Lower leg skin (tissue), 4 donors: ENCODE results near the gene TMPRSS13. TPM values are rescaled to one million over a fixed set of nuclear protein-coding genes. Genes with fewer than 3 reads are reported as not detected.

ENCODE experiments used
- DNase-seq, 2 donors: peaks; one replicate each; pipeline ENCODE4 v3.0.0-alpha.2; 2019; ENCODE audit warnings: low spot score in 2 of 2
- H3K4me3 ChIP-seq: fragments of 200-600 bp; sonication (generic); 2 replicates; pipeline ENCODE4 v1.5.1; 2017; ENCODE audit warnings: mild to moderate bottlenecking, low read depth; ENCODE audit not compliant: poor library complexity, severe bottlenecking
- POLR2A ChIP-seq, 2 donors: fragments of 450-650 bp; IDR thresholded peaks; one replicate each; pipeline ENCODE4 v1.6.1; 2016 to 2017; ENCODE audit warnings: antibody characterized with exemption in 2 of 2, mild to moderate bottlenecking in 1 of 2, moderate library complexity in 1 of 2
- WGBS, 2 donors: methylation state at CpG; one replicate each; pipeline ENCODE4 v1.1.5; 2018; 5-methylcytosine and 5-hydroxymethylcytosine counted together
- intact Hi-C: fragments of 100-400 bp; cut with DNase I; formaldehyde crosslinking; loops from one replicate; pipeline ENCODE4 v1.15.0; 2023; ENCODE audit warnings: low total_unique reads
- total RNA-seq, 4 donors: library from RNA; depleted of rRNA; stranded (reverse); fragments of >200 nt; gene quantifications; one replicate each; pipeline ENCODE4 v1.1.0, GENCODE V29; 2016
- TF ChIP-seq, protein P1 (sequence below), 3 donors: fragments of 450-650 bp; IDR thresholded peaks; one replicate each; pipeline ENCODE4 v1.5.1; 2016; ENCODE audit warnings: antibody characterized with exemption in 3 of 3, mild to moderate bottlenecking in 3 of 3, moderate library complexity in 2 of 3

The TMPRSS13 gene
- total RNA-seq, 4 donors from 2014 or later: 100 to 171 (median 127) TPM

GRCh38 chr11:117859061-117859460 is 70.1 kb downstream of the TMPRSS13 start:
- TF ChIP-seq POLR2A (IDR thresholded peaks at IDR 0.05): no peak
- TF ChIP-seq, protein P1, sequence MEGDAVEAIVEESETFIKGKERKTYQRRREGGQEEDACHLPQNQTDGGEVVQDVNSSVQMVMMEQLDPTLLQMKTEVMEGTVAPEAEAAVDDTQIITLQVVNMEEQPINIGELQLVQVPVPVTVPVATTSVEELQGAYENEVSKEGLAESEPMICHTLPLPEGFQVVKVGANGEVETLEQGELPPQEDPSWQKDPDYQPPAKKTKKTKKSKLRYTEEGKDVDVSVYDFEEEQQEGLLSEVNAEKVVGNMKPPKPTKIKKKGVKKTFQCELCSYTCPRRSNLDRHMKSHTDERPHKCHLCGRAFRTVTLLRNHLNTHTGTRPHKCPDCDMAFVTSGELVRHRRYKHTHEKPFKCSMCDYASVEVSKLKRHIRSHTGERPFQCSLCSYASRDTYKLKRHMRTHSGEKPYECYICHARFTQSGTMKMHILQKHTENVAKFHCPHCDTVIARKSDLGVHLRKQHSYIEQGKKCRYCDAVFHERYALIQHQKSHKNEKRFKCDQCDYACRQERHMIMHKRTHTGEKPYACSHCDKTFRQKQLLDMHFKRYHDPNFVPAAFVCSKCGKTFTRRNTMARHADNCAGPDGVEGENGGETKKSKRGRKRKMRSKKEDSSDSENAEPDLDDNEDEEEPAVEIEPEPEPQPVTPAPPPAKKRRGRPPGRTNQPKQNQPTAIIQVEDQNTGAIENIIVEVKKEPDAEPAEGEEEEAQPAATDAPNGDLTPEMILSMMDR (IDR thresholded peaks at IDR 0.05): no peak
- no peak overlapping the region for H3K4me3 ChIP-seq
- intact Hi-C loops: no loop called here
- peak in 1 of 2 donors; percentile 56 for DNase-seq
- WGBS, 2 donors: 82 to 91% methylated on average over 9 to 10 of the region's 10 CpGs

DNA sequence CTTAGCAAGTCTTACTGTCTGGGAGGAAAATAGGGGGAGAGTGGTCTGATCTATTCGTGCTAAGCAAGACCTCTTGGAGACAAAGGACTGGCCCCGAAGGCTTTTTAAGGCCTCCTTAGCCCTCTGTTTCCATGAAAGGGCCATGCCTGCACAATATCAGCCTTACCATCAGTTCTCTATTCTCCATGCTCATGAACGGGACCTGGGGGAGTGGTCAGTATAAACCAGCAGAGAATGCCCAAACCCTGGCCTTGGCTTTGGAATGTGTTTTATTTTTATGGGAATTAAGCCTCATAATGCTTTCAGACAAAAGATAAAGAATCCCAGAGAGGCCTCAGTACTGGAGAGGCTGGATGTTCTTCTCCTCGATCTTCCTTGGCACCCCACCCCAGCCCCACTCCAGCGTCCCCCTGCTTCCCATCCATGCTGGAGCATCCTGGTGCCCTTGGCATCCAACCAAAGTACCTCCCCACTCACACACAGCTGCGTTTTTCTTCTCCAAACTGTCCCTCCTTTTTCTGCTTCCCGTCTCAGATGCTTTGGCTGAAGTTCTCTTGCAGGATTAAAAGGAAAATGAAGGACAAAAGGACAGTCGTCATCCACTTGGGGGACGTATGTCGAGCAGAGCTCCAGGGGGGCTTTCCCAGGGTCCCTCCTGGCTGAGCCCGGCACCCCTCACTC is 71.3 kb downstream of the TMPRSS13 start:
- no peak for TF ChIP-seq POLR2A (IDR thresholded peaks at IDR 0.05)
- TF ChIP-seq, protein P1 (IDR thresholded peaks at IDR 0.05): no peak
- no peak overlapping the region for H3K4me3 ChIP-seq
- 73 to 75% methylated on average over 11 of the region's 11 CpGs for WGBS, 2 donors
- intact Hi-C loops: no loop called here
- DNase-seq: peak in 1 of 2 donors; percentile 68

- H3K4me3 ChIP-seq: no peak overlapping the region
- intact Hi-C loops: no loop called here
- TF ChIP-seq, protein P1 (IDR thresholded peaks at IDR 0.05): no peak
- no peak for TF ChIP-seq POLR2A (IDR thresholded peaks at IDR 0.05)
- 89 to 90% methylated on average over 13 of the region's 13 CpGs for WGBS, 2 donors
- peak in 1 of 2 donors; percentile 57 for DNase-seq
These were observed 73.1 kb downstream of the TMPRSS13 start for GRCh38 chr11:117855912-117856651.

DNA sequence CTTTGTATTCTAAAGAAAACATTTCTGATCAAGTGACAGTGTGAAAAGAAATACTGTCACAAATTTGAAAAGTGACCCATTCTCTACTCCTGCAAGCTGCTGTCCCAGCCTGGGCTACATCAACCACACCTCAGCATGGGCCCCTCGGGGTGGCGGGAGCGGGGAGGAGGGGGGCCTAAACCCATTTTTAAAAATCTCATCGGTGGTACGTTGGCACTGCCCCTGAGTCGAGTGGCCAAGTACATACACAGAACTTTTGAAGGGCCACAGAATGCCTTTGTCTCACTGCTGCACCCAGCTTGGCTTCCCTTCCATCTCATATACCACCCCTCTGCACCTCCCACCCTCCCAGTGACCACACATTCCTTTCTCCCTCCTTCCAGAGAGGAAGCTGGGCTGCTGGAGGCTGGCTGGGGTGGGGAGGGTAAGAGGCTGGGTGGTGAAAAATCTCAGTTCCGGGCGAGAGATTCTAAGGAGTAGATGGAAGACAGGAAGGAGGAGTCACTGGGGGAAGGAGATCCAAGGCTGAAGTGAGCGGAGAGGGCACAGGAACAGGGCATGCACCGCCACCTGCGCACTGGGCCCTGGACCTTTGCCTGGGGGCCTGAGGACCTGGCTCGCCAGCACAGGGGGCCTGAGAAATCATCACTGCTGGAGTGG is 73.9 kb downstream of the TMPRSS13 start:
- H3K4me3 ChIP-seq: no peak overlapping the region
- intact Hi-C loops: no loop called here
- no peak for TF ChIP-seq POLR2A (IDR thresholded peaks at IDR 0.05)
- TF ChIP-seq, protein P1 (IDR thresholded peaks at IDR 0.05): no peak
- DNase-seq: peak in 1 of 2 donors; percentile 63
- WGBS, 2 donors: 73 to 81% methylated on average over 12 of the region's 12 CpGs

- H3K4me3 ChIP-seq: no peak overlapping the region
- no peak for DNase-seq
- 64 to 65% methylated on average over 3 of the region's 3 CpGs for WGBS, 2 donors
- intact Hi-C loops: no loop called here
- TF ChIP-seq, protein P1 (IDR thresholded peaks at IDR 0.05): no peak
- no peak for TF ChIP-seq POLR2A (IDR thresholded peaks at IDR 0.05)
These were observed 76.9 kb downstream of the TMPRSS13 start for GRCh38 chr11:117852309-117852708.
